Measurements from ENCODE around the gene FPR3.

Gene FPR3

DNA sequence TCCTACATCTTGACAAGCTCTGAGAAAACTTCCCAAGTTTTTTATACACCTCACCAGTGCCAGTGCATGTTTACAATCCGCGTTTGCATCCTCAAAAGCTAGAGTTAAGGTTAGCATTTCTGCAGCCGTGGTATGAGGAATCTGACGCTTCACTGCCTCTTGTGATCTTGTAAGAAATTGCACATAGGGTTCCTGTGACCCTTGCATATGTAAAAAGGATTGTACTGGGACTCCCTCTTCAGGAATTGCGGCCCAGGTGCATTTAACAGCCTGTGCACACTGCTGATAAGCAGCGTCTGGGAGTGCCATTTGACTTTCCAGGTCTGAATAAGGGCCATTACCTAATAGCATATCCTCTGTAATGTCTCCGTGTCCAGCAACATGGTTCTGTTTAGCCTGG, 15.3 kb downstream of the FPR3 start:
- WGBS (ENCODE audit: insufficient coverage), result 92% methylated on average over 7 of the region's 7 CpGs
- H3K4me3 ChIP-seq (ENCODE audit: control insufficient read depth in 1 of 7, extremely low read depth in 1 of 7, insufficient read depth in 4 of 7, low read depth in 2 of 7, low read length in 6 of 7), result no peak overlapping the region
- POLR2A ChIA-PET, result no interaction called here

DNA sequence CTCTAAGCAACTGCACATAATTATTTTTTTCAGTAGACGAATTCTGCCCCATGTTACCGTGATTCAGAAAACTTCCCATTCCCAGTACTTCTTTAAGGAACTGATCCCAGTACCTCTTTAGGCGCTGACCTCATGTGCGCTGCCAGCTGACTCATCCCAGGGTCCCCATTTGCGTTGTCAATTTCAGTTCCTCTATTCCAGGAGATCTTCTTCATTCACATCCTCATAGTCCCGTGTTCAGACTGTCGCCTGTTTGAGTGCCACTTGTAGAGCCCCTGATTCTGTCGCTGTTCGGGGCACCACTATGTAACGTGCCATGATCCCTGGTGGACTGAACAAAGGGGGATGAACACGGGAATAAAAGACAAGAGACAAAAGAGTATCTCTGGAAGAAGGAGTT, 16.4 kb downstream of the FPR3 start:
- Histone ChIP-seq H3K36me3 (ENCODE audit: control insufficient read depth in 4 of 4, insufficient read depth in 4 of 4, low read length in 3 of 4) (no peaks in the 10 kb centered on the region), H3K4me3 (ENCODE audit: control insufficient read depth in 1 of 7, extremely low read depth in 1 of 7, insufficient read depth in 4 of 7, low read depth in 2 of 7, low read length in 6 of 7) (no peak overlapping the region), H3K4me1 (ENCODE audit: control extremely low read depth in 1 of 4, control insufficient read depth in 4 of 4, insufficient read depth in 4 of 4, low read length in 3 of 4) (no peaks in the 10 kb centered on the region), H3K9me3 (ENCODE audit: control extremely low read depth in 1 of 5, control insufficient read depth in 4 of 5, insufficient read depth in 2 of 5, low read depth in 1 of 5, low read length in 4 of 5) (peaks cover 2 to 23% (median 12%) of the 10 kb centered on the region in 5 experiments), H3K27ac (ENCODE audit: insufficient read depth in 1 of 2, low read depth in 1 of 2, low read length in 2 of 2, poor library complexity in 1 of 2, severe bottlenecking in 2 of 2) (no peak overlapping the region), H3K27me3 (replicated peaks in 2 of 5; ENCODE audit: control insufficient read depth in 4 of 5, insufficient read depth in 5 of 5, low read length in 4 of 5) (no peaks in the 10 kb centered on the region)
- WGBS (ENCODE audit: insufficient coverage), result 92% methylated on average over 11 of the region's 11 CpGs
- ChIA-PET CTCF (no interaction called here), POLR2A (no interaction called here)
- no peak for DNase-seq

More for the DNA sequence above, 15.3 kb downstream of the FPR3 start:
- peaks cover 2 to 19% (median 11%) of the 10 kb centered on the region in 5 experiments for H3K9me3 ChIP-seq (ENCODE audit: control extremely low read depth in 1 of 5, control insufficient read depth in 4 of 5, insufficient read depth in 2 of 5, low read depth in 1 of 5, low read length in 4 of 5)
- no peaks in the 10 kb centered on the region for H3K27me3 ChIP-seq (replicated peaks in 2 of 5; ENCODE audit: control insufficient read depth in 4 of 5, insufficient read depth in 5 of 5, low read length in 4 of 5)
- CTCF ChIA-PET, result no interaction called here
- H3K4me1 ChIP-seq (ENCODE audit: control extremely low read depth in 1 of 4, control insufficient read depth in 4 of 4, insufficient read depth in 4 of 4, low read length in 3 of 4), result no peaks in the 10 kb centered on the region
- no peak overlapping the region for H3K27ac ChIP-seq (ENCODE audit: insufficient read depth in 1 of 2, low read depth in 1 of 2, low read length in 2 of 2, poor library complexity in 1 of 2, severe bottlenecking in 2 of 2)
- no peak for DNase-seq
- no peaks in the 10 kb centered on the region for H3K36me3 ChIP-seq (ENCODE audit: control insufficient read depth in 4 of 4, insufficient read depth in 4 of 4, low read length in 3 of 4)

DNA sequence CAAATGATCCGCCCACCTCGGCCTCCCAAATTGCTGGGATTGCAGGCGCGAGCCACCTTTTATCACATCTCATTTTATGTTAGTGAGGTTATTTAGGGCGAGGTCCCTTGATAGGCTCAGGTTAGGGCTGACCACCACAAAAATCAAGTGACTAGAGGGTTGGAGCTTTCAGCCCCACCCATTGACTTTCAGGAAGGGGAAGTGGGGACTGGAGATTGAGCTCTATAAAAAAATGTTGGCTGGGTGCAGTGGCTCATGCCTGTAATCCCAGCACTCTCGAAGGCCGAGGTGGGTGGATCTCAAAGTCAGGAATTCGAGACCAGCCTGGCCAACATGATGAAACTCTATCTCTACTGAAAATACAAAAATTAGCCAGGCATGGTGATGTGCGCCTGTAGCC, 20.1 kb downstream of the FPR3 start:
- ChIA-PET POLR2A (no interaction called here), CTCF (no interaction called here)
- Histone ChIP-seq H3K4me1 (ENCODE audit: control extremely low read depth in 1 of 4, control insufficient read depth in 4 of 4, insufficient read depth in 4 of 4, low read length in 3 of 4) (no peaks in the 10 kb centered on the region), H3K27ac (ENCODE audit: insufficient read depth in 1 of 2, low read depth in 1 of 2, low read length in 2 of 2, poor library complexity in 1 of 2, severe bottlenecking in 2 of 2) (no peak overlapping the region), H3K27me3 (replicated peaks in 2 of 5; ENCODE audit: control insufficient read depth in 4 of 5, insufficient read depth in 5 of 5, low read length in 4 of 5) (no peaks in the 10 kb centered on the region), H3K36me3 (ENCODE audit: control insufficient read depth in 4 of 4, insufficient read depth in 4 of 4, low read length in 3 of 4) (no peaks in the 10 kb centered on the region), H3K9me3 (ENCODE audit: control extremely low read depth in 1 of 5, control insufficient read depth in 4 of 5, insufficient read depth in 2 of 5, low read depth in 1 of 5, low read length in 4 of 5) (peaks cover 0 to 23% (median 9%) of the 10 kb centered on the region in 5 experiments), H3K4me3 (ENCODE audit: control insufficient read depth in 1 of 7, extremely low read depth in 1 of 7, insufficient read depth in 4 of 7, low read depth in 2 of 7, low read length in 6 of 7) (no peak overlapping the region)
- WGBS (ENCODE audit: insufficient coverage), result 97% methylated on average over 4 of the region's 9 CpGs
- no peak for DNase-seq

DNA sequence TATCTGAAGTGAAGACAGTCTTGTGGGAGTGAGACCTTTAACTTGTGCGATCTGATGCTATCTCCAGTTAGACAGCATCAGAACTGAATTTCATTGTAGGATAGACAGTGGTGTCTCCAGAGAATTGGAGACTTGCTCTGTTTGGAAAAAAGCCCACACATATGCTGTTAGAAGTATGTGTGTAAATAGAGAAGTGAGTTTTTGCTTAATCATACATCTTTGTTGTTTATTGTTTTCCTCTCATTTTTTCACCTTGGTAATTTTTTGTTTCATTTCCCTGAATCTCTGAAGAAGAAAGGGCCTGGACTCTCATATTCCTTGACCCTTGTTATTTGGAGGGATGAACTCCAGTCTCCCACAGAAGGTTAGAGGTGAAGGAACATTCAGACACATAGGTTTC, 21.8 kb downstream of the FPR3 start:
- no peaks in the 10 kb centered on the region for H3K36me3 ChIP-seq (ENCODE audit: control insufficient read depth in 4 of 4, insufficient read depth in 4 of 4, low read length in 3 of 4)
- ChIA-PET CTCF (no interaction called here), POLR2A (no interaction called here)
- H3K4me1 ChIP-seq (ENCODE audit: control extremely low read depth in 1 of 4, control insufficient read depth in 4 of 4, insufficient read depth in 4 of 4, low read length in 3 of 4), result peaks cover 0 to under 1% (median 0%) of the 10 kb centered on the region in 4 experiments
- 100% methylated on average over 1 of the region's 1 CpG for WGBS (ENCODE audit: insufficient coverage)
- H3K9me3 ChIP-seq (ENCODE audit: control extremely low read depth in 1 of 5, control insufficient read depth in 4 of 5, insufficient read depth in 2 of 5, low read depth in 1 of 5, low read length in 4 of 5), result peaks cover 0 to 17% (median 9%) of the 10 kb centered on the region in 5 experiments
- no peak for DNase-seq
- no peaks in the 10 kb centered on the region for H3K27me3 ChIP-seq (replicated peaks in 2 of 5; ENCODE audit: control insufficient read depth in 4 of 5, insufficient read depth in 5 of 5, low read length in 4 of 5)
- H3K4me3 ChIP-seq (ENCODE audit: control insufficient read depth in 1 of 7, extremely low read depth in 1 of 7, insufficient read depth in 4 of 7, low read depth in 2 of 7, low read length in 6 of 7), result no peak overlapping the region
- H3K27ac ChIP-seq (ENCODE audit: insufficient read depth in 1 of 2, low read depth in 1 of 2, low read length in 2 of 2, poor library complexity in 1 of 2, severe bottlenecking in 2 of 2), result no peak overlapping the region

DNA sequence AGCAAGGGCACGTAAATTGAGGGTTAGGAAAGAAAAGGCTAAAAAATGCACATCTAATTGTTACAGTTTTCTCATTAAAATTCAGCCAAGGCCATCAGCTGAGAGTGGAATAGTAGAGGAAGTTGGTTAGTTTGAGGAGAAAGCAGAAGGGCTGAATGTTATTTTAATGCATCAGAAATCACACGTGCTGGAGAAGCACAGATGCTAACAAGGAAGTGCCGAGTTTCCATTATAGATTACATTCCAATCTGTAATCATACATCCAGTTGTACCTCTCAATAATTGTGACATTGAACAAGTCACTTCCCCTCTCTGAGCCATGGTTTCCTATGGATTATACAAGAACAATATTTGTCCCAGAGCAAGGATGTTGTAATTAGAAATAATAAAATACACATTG, 25.1 kb downstream of the FPR3 start:
- H3K9me3 ChIP-seq (ENCODE audit: control extremely low read depth in 1 of 5, control insufficient read depth in 4 of 5, insufficient read depth in 2 of 5, low read depth in 1 of 5, low read length in 4 of 5), result peaks cover 0 to 16% (median 5%) of the 10 kb centered on the region in 5 experiments
- no peak for DNase-seq
- POLR2A ChIA-PET, result no interaction called here
- no peaks in the 10 kb centered on the region for H3K36me3 ChIP-seq (ENCODE audit: control insufficient read depth in 4 of 4, insufficient read depth in 4 of 4, low read length in 3 of 4)
- H3K27me3 ChIP-seq (replicated peaks in 2 of 5; ENCODE audit: control insufficient read depth in 4 of 5, insufficient read depth in 5 of 5, low read length in 4 of 5), result no peaks in the 10 kb centered on the region
- CTCF ChIA-PET, result no interaction called here
- no CpG with 5 or more reads among the region's 3 CpGs for WGBS (ENCODE audit: insufficient coverage)
- no peak overlapping the region for H3K4me3 ChIP-seq (ENCODE audit: control insufficient read depth in 1 of 7, extremely low read depth in 1 of 7, insufficient read depth in 4 of 7, low read depth in 2 of 7, low read length in 6 of 7)
- no peak overlapping the region for H3K27ac ChIP-seq (ENCODE audit: insufficient read depth in 1 of 2, low read depth in 1 of 2, low read length in 2 of 2, poor library complexity in 1 of 2, severe bottlenecking in 2 of 2)
- H3K4me1 ChIP-seq (ENCODE audit: control extremely low read depth in 1 of 4, control insufficient read depth in 4 of 4, insufficient read depth in 4 of 4, low read length in 3 of 4), result peaks cover 0 to 24% (median 6%) of the 10 kb centered on the region in 4 experiments

DNA sequence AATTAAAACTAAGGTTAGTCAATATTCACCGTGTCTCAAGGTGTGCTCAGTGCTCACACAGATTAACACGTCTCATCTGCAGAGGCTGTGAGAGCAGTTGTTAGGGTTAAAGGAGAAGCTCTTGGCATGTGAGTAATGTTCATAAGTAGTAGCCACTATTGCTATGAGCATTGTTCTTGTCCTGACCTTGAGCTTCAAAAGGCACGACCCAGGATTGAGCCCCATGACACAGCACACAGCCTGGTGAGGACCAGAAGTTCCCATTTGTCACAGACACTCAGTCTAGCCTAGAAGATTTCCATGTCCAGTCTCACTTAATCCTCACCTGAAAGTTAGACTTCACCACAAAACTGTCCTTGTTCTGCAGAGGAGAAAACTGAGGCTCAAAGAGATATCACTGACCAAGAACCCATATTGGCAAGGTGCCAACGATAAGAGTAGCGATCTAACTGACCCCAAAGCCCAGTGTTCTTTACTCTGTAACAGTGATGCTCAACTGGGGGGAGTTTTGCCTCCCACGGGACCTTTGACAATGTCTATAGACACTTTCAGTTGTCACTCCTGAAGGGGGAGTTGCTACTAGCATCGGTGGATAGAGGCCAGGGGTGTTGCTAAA, 26.0 kb downstream of the FPR3 start:
- peaks cover 0 to 28% (median 7%) of the 10 kb centered on the region in 4 experiments for H3K4me1 ChIP-seq (ENCODE audit: control extremely low read depth in 1 of 4, control insufficient read depth in 4 of 4, insufficient read depth in 4 of 4, low read length in 3 of 4)
- POLR2A ChIA-PET, result no interaction called here

DNA sequence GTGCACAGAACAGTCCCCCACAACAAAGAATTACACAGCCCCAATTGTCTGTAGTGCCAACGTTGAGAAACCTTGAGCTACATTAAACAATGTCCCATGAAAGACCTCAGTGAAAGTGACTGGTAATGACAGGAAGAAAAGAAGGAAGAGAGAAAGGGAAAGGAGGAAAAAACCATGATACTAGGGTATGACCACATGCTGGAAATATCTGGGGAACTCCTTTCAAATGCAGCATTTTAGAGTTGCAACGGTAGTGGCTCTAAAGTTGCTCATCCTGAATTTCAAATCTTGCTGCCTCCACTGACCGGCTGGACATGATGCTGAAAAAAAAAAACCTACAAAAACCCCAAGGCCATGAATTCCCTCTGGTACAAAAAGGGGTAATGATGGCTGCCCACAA, 26.5 kb downstream of the FPR3 start:
- no peak for DNase-seq
- Histone ChIP-seq H3K4me1 (ENCODE audit: control extremely low read depth in 1 of 4, control insufficient read depth in 4 of 4, insufficient read depth in 4 of 4, low read length in 3 of 4) (peaks cover 0 to 28% (median 7%) of the 10 kb centered on the region in 4 experiments), H3K27me3 (replicated peaks in 2 of 5; ENCODE audit: control insufficient read depth in 4 of 5, insufficient read depth in 5 of 5, low read length in 4 of 5) (no peaks in the 10 kb centered on the region), H3K27ac (ENCODE audit: insufficient read depth in 1 of 2, low read depth in 1 of 2, low read length in 2 of 2, poor library complexity in 1 of 2, severe bottlenecking in 2 of 2) (no peak overlapping the region), H3K4me3 (ENCODE audit: control insufficient read depth in 1 of 7, extremely low read depth in 1 of 7, insufficient read depth in 4 of 7, low read depth in 2 of 7, low read length in 6 of 7) (no peak overlapping the region), H3K36me3 (ENCODE audit: control insufficient read depth in 4 of 4, insufficient read depth in 4 of 4, low read length in 3 of 4) (no peaks in the 10 kb centered on the region), H3K9me3 (ENCODE audit: control extremely low read depth in 1 of 5, control insufficient read depth in 4 of 5, insufficient read depth in 2 of 5, low read depth in 1 of 5, low read length in 4 of 5) (peaks cover 0 to 23% (median 7%) of the 10 kb centered on the region in 5 experiments)
- ChIA-PET CTCF (no interaction called here), POLR2A (no interaction called here)
- 63% methylated on average over 1 of the region's 3 CpGs for WGBS (ENCODE audit: insufficient coverage)

More for the DNA sequence above, 26.0 kb downstream of the FPR3 start:
- DNase-seq, result no peak
- H3K36me3 ChIP-seq (ENCODE audit: control insufficient read depth in 4 of 4, insufficient read depth in 4 of 4, low read length in 3 of 4), result no peaks in the 10 kb centered on the region
- CTCF ChIA-PET, result no interaction called here
- H3K27ac ChIP-seq (ENCODE audit: insufficient read depth in 1 of 2, low read depth in 1 of 2, low read length in 2 of 2, poor library complexity in 1 of 2, severe bottlenecking in 2 of 2), result no peak overlapping the region
- peaks cover 0 to 22% (median 5%) of the 10 kb centered on the region in 5 experiments for H3K9me3 ChIP-seq (ENCODE audit: control extremely low read depth in 1 of 5, control insufficient read depth in 4 of 5, insufficient read depth in 2 of 5, low read depth in 1 of 5, low read length in 4 of 5)
- 93% methylated on average over 5 of the region's 7 CpGs for WGBS (ENCODE audit: insufficient coverage)
- H3K4me3 ChIP-seq (ENCODE audit: control insufficient read depth in 1 of 7, extremely low read depth in 1 of 7, insufficient read depth in 4 of 7, low read depth in 2 of 7, low read length in 6 of 7), result no peak overlapping the region
- no peaks in the 10 kb centered on the region for H3K27me3 ChIP-seq (replicated peaks in 2 of 5; ENCODE audit: control insufficient read depth in 4 of 5, insufficient read depth in 5 of 5, low read length in 4 of 5)
